T-helper 1 cell treated with Interleukin-12 subunit alpha and Interleukin-12 subunit beta and Interleukin-4 antibody, amounts not matched to agents 30 ng/mL and 1 ng/mL, for 36 hours (primary cell): ENCODE data around the gene HRH1. TPM values are rescaled to one million over a fixed set of nuclear protein-coding genes. Genes with fewer than 3 reads are reported as not detected.
"Not testable (repeated sequence)": the region's sequence is repeated elsewhere in the genome, so short reads cannot be mapped to it uniquely, and the experiment has no call there.

ENCODE experiments used
- intact Hi-C: fragments of 100-400 bp; cut with micrococcal nuclease; formaldehyde crosslinking; loops from one replicate; pipeline ENCODE4 v1.15.1; 2024
- total RNA-seq: library from RNA; stranded (reverse); gene quantifications from 2 replicates; pipeline ENCODE4 v1.2.3, GENCODE V29; 2022

HRH1 gene
- total RNA-seq, 1 donor from 2014 or later, result 0.17 TPM

- intact Hi-C loops, result no loop called here
Observed at GRCh38 chr3:11170052-11170770, 15.9 kb downstream of the HRH1 start.

GRCh38 chr3:11172096-11172690, 17.9 kb downstream of the HRH1 start:
- intact Hi-C loops, result no loop called here

GRCh38 chr3:11173828-11174465, 19.7 kb downstream of the HRH1 start:
- intact Hi-C loops, result no loop called here

- intact Hi-C loops, result no loop called here
Observed at GRCh38 chr3:11178421-11178820, 24.1 kb downstream of the HRH1 start.

GRCh38 chr3:11184328-11184969, 30.2 kb downstream of the HRH1 start:
- intact Hi-C loops, result not testable (repeated sequence)

- intact Hi-C loops, result no loop called here
Observed at GRCh38 chr3:11185144-11185543, 30.9 kb downstream of the HRH1 start.

- intact Hi-C loops, result no loop called here
Observed at GRCh38 chr3:11185564-11186317, 31.4 kb downstream of the HRH1 start.

- intact Hi-C loops, result no loop called here
Observed at GRCh38 chr3:11186318-11186692, 32.0 kb downstream of the HRH1 start.

- intact Hi-C loops, result no loop called here
Observed at GRCh38 chr3:11186771-11187191, 32.5 kb downstream of the HRH1 start.

GRCh38 chr3:11187681-11188080, 33.4 kb downstream of the HRH1 start:
- intact Hi-C loops, result no loop called here

GRCh38 chr3:11188231-11188630, 33.9 kb downstream of the HRH1 start:
- intact Hi-C loops, result no loop called here

GRCh38 chr3:11195201-11195600, 40.9 kb downstream of the HRH1 start:
- intact Hi-C loops, result no loop called here

- intact Hi-C loops, result no loop called here
Observed at GRCh38 chr3:11195721-11196332, 41.5 kb downstream of the HRH1 start.

GRCh38 chr3:11197484-11197883, 43.2 kb downstream of the HRH1 start:
- intact Hi-C loops, result no loop called here

GRCh38 chr3:11198070-11198469, 43.8 kb downstream of the HRH1 start:
- intact Hi-C loops, result no loop called here

- intact Hi-C loops, result no loop called here
Observed at GRCh38 chr3:11198495-11198894, 44.2 kb downstream of the HRH1 start.

- intact Hi-C loops, result no loop called here
Observed at GRCh38 chr3:11199902-11200845, 45.9 kb downstream of the HRH1 start.

GRCh38 chr3:11201251-11202019, 47.1 kb downstream of the HRH1 start:
- intact Hi-C loops, result no loop called here

- intact Hi-C loops, result no loop called here
Observed at GRCh38 chr3:11203961-11204360, 49.7 kb downstream of the HRH1 start.
